GM21737 (cell line): ENCODE data around the gene SH2D4B.

Source experiments
- ATAC-seq: cut with Tn5 transposase; IDR thresholded peaks from one replicate; pipeline ENCODE4 v1.9.1; 2021; ENCODE audit warnings: mild to moderate bottlenecking, moderate library complexity; ENCODE audit not compliant: unreplicated experiment

SH2D4B gene

DNA sequence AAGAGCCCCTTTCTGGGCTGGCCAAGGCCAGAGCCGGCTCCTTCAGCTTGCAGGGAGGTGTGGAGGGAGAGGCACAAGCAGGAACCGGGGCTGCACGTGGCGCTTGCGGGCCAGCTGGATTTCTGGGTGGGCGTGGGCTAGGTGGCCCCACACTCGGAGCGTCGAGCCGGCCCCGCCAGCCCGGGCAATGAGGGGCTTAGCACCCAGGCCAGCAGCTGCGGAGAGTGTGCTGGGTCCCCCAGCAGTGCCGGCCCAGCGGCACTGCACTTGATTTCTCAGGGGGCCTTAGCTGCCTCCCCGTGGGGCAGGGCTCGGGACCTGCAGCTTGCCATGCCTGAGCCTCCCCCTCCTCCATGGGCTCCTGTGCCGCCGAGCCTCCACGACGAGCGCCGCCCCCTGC is 48.1 kb downstream of the SH2D4B start:
- ATAC-seq, result no peak

DNA sequence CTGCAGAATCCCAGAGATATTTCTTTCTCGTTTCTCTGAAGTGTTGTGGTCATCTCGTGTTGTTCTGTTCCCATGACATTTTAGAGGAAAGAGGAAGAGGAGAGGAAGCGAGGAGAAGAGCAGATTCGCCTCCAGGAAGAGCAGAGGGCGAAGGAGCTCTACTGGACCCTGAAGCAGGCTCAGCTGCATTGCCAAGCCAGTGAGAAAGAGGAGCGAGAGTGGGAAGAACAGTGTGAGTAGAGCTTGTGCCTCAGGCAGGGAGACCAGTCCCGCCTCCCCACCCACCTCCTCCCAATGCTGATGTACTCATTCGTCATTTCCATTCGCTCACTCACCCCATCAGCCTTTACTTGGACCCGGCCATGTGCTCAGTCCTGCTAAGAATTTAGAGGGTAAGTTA is 50.8 kb downstream of the SH2D4B start:
- ATAC-seq, result no peak

DNA sequence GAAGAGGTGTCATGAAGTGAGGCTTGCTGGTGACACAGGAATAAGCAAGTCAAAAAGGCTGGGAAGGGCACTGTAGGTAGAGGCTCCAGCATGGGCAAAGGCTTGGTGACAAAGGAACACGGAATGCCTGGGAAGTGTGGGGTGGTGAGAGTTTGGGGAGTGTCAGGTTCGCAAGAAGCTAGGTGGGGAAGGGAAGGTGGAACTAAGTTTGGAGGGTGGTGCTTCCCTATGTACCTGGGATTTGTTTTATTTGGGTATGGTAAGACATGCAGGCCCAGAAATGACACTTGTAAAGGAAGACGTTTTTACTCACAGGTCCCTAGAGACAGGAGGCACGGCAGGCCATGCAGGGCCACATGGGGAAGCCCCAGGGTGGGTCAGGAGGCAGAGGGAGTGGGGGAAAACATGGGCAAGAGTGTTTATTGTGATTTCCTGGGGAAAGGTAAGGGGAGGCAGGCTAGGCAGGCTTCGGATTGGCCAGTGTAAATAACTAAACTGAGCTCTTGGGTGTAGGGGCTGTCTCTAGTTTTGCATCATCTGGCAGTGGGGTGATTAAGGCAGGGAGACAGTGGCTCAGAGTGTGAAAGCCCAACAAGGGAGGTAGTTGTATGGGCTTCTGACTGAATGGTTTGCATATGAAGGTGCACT is 52.1 kb downstream of the SH2D4B start:
- ATAC-seq, result peak; percentile 90

GRCh38 chr10:80590585-80591125 is 53.0 kb downstream of the SH2D4B start:
- ATAC-seq, result no peak

DNA sequence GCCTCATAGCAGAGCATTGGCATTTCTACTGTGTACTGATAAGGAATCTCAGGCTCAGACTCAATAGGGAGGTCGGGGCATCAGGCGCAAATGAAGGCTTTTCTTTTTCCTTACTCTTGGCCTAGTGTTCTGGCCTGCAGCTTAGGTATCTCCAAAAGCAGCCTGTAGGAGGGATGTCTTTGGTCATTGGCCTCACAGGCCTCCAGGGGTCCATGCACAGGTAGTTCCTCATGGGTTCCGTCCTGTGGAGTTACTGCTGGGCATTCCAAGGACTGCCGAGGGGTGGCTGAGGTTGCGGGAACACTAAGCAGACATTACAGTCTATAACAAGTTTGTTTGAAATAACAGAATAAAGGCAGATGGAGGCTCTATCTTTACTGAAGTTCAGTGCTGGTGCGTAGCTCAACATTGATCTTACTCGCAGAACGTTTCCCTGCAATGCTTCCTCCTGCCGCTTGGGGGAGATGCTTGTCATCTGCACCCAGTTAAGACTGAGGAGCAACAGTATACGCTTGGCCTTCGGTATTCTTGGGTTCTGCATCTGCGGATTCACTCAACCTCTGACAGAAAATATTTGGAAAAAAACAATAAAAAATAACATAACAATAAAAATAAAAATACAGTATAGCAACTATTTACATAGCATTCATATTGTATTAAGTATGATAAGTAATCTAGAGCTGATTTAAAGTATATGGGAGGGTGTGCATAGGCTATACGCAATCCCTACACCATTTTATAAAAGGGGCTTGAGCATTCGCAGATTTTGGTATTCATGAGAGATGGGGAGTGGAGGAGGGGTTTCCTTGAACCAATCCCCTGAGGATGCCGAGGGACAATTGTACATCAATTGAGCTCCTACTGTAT is 58.9 kb downstream of the SH2D4B start:
- no peak for ATAC-seq

- peak; percentile 51 for ATAC-seq
Observed at GRCh38 chr10:80598084-80598798, 60.5 kb downstream of the SH2D4B start.

DNA sequence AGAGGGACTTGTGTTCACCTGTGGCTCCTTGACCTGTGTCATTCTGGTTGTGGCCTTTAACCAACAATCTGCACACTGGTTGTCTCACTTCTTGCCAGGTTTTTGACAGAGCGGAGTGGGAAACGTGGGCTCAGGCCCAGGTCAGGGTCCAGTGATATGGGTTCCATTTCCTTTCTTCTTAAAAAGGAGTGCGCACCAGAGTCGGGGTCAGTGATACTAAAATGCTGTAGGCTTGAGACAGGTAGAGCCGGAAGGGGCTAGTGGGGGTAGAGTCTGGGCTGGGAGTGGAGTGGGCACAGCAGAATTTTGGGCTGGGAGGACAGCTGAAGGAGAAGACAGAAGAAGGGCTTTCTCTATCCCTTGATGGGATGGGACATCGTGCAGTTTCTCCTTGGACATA is 61.2 kb downstream of the SH2D4B start:
- ATAC-seq, result no peak

GRCh38 chr10:80599424-80599847 is 61.7 kb downstream of the SH2D4B start:
- peak; percentile 65 for ATAC-seq

DNA sequence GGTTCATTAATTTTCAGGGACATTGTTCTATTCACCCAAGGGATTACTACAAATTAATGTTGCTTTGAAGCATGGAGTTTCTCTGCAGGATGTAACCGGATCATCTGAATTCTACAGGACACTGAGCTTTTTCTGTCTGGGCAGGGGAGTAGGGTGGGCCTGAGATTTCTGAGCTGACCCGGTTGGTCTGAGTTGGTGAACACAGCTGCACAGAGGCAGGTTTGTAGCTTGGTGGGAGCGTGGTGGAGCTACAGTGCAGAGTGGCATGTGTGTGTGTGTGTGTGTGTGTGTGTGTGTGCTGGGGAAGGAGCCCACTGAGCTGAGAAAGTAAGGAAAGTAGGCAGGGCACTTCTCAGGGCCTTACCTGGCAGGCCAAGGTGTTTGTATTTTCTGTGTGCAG is 62.6 kb downstream of the SH2D4B start:
- ATAC-seq, result no peak

GRCh38 chr10:80602881-80603280 is 65.2 kb downstream of the SH2D4B start:
- ATAC-seq, result no peak

DNA sequence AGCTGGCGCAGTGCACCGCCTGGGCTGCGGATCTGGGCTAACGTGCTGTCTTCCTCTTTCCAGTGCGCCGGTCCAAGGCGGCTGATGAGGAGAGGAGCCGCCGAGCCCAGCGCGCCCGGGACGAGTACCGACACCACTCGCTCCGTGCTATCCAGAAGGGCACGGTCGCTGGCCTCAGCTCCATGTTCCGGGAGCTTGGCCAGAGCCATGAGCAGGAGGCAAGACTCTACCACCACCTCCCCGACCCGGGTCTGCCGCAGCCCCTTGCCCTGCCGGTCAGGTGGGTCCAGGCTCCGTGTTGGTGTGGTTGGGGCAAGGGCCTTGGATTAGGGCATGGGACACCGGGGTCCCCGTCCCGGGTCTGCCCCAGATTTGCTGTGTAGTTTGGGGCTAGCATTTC is 65.8 kb downstream of the SH2D4B start:
- ATAC-seq, result no peak

GRCh38 chr10:80608706-80609105 is 71.0 kb downstream of the SH2D4B start:
- ATAC-seq, result no peak

DNA sequence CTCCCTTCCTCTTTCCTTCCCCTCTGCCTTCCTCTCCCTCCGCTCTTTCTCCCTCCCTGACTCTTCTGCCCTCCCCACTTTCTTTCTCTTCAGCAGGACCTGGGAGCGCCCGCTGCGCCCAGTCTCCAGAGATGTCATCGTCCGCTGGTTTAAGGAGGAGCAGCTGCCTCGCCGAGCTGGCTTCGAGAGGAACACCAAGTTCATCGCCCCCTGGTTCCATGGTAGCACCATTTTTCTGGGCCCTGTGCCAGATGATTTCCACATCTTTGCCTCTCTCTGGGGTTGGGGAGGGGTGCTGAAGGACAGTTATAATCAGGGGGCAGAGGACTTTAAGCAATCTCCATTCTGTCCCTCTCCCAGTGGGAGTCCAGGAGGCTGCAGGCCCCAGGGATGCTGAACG is 71.6 kb downstream of the SH2D4B start:
- ATAC-seq, result no peak

- ATAC-seq, result no peak
Observed at GRCh38 chr10:80611481-80612185, 73.9 kb downstream of the SH2D4B start.

DNA sequence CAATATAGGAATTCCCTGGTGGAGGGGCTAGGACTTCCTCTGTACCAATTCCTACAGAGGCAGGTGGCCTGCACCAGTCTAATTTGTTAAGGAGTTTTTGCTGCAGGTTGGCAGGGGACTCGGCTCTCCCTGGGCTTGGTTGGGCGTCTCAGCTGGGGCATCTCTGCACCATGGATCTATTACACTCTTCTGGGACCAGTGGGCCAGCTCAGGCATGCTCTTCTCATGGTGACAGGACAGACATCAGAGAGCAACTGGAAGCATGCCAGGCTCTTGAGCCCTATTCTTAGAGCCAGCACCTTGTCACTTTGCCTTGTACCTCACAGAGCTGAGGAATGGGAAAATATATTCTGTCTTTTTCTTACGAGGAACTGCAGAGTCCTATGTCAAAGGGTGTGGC is 74.6 kb downstream of the SH2D4B start:
- ATAC-seq, result no peak

- no peak for ATAC-seq
Observed at GRCh38 chr10:80613466-80614170, 75.9 kb downstream of the SH2D4B start.

DNA sequence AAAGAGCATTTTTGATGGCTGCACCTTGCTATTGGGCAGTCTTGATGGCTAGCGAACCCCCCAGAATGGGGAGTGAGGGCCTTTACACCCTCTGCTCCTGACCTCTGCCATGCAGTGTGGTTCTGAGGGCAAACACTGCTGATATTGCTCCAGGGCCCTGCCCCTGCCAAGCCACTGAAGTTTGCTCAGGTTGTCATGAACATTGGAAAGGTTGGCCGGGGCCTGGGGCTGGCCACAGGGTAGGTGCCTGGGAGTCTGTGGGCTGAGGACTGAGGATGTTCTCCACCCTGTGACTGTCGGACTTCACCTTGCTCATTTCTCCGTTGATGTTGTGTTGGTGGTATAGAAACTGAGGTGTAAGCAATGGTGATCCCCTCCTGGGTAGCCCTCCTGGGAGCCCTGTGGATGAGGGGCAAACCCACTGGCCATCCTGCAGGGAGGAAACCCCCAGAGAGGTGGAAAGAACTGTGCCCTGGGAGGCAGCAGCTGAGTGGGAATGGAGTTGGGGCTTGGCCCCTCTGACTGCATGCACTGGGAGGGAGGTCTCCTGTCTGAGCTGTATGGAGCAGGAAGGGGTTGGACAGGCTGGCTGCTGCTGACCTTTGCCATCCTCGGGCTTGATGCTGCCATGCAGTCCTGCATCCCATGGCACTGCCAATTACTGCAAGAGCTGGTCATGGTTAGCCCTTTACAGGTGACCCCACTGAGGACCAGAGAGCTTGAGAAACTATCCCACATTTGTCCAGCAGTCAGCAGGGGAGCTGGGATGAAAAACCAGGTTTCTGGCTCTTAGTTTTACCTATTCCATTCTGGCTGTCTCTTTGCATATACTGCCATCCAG is 77.1 kb downstream of the SH2D4B start:
- no peak for ATAC-seq

GRCh38 chr10:80617807-80618206 is 80.1 kb downstream of the SH2D4B start:
- no peak for ATAC-seq

GRCh38 chr10:80619036-80619435 is 81.3 kb downstream of the SH2D4B start:
- ATAC-seq, result no peak
